LNCAP (cell line): ENCODE measurements around the gene SPOCK2.

ENCODE experiments used
- TF ChIP-seq, protein P1 (sequence below): fragments of 450-650 bp; IDR thresholded peaks from 2 replicates; pipeline ENCODE4 v1.5.1; 2017; ENCODE audit warnings: mild to moderate bottlenecking

Gene SPOCK2

DNA sequence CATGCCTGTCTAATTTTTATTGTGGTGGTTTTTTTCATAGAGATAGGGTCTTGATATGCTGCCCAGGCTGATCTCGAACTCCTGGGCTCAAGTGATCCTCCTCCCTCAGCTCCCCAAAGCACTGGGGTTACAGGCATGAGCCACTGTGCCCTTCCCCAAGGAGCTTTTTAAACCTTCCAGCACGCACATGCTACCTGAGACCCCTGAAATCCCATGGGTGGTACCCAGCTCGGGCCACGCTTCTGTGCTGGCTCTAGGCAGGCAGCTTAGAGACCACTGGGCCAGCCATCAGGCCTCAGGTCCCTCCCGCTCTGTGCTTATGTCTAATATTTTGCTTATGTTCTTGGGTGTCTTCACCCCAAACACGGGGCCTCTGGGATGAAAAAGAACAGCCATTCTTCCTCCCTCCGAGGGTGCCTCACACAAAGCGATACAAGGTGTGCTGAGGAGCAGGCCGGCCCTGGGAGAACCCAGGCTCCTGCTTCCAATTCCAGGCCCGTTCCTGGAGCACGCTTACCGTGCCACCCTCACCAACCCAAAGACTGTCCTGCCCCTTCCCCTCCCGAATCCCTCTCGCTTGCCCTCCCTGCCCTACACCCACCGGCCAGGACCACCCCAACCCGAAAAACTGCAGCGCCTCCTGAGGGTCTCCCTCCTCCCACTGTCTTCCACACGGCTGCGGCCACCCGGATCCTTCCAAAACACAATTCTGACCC, 10.9 kb downstream of the SPOCK2 start:
- TF ChIP-seq, protein P1, sequence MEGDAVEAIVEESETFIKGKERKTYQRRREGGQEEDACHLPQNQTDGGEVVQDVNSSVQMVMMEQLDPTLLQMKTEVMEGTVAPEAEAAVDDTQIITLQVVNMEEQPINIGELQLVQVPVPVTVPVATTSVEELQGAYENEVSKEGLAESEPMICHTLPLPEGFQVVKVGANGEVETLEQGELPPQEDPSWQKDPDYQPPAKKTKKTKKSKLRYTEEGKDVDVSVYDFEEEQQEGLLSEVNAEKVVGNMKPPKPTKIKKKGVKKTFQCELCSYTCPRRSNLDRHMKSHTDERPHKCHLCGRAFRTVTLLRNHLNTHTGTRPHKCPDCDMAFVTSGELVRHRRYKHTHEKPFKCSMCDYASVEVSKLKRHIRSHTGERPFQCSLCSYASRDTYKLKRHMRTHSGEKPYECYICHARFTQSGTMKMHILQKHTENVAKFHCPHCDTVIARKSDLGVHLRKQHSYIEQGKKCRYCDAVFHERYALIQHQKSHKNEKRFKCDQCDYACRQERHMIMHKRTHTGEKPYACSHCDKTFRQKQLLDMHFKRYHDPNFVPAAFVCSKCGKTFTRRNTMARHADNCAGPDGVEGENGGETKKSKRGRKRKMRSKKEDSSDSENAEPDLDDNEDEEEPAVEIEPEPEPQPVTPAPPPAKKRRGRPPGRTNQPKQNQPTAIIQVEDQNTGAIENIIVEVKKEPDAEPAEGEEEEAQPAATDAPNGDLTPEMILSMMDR: no peak

- TF ChIP-seq, protein P1: no peak
Measured at GRCh38 chr10:72076756-72077155, 11.6 kb downstream of the SPOCK2 start.

GRCh38 chr10:72075376-72076115, 12.8 kb downstream of the SPOCK2 start:
- TF ChIP-seq, protein P1: no peak

- TF ChIP-seq, protein P1: no peak
Measured at GRCh38 chr10:72074574-72075375, 13.6 kb downstream of the SPOCK2 start.

DNA sequence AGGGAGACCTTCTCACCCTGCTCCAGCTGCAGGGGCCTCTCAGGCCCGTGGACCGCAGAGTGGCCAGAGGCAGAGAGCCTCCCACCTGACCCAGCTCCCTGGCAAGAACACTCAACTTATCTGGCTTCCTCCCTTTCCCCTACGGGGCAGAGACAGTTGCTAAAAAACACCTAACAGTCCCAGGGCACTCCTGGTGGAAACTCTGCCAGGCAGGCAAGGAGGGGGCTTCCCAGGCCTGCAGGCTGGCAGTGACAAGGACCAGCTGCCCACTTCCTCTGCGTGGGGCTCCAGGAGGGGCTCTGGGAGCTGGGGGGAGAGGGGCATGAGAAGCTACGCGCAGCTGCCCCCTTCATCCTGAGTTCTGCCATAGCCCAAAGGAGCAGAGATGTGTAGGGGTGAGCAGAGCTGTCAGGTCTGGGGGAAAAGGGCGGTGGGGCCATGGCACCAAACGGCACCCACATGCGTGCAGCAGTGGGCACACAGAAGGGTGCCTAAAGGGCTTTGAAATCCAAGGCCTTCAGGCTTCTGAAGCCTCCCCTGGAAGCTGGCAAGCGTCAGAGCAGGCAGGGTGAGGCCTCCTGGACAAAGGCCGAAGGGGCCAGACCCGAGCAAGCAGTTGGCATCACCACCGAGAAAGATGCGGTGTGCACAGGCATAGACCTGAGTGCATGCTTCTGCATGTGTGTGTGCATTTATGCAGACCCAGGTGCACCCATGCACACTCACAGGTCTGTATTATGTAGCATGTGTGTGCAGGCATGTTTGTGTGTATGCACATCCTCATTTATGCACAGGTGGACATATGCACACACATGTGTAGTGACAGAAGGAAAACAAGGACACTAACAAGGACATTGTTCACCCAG, 14.4 kb downstream of the SPOCK2 start:
- TF ChIP-seq, protein P1: no peak

DNA sequence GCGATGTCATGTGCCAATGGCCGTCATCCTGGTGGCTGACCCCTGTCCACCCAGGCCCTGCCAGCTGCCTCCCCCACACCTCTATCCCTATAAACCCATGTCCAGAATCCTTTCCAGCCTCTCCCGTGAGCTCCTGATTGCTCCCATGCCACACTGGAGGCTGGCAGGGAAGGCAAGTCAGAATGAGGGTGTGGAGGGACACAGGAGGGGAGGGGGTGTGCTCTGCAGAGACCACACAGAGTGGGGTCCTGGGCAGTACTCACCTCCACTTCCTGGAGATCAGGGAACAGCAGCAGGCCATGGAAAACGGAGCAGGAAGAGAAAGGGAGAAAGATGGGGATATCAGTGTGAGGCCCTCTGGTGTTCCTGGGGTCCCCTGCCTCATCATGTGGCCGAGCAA, 15.7 kb downstream of the SPOCK2 start:
- TF ChIP-seq, protein P1: no peak

- TF ChIP-seq, protein P1: no peak
Measured at GRCh38 chr10:72072046-72072445, 16.3 kb downstream of the SPOCK2 start.
